Adrenal gland (tissue), 5 donors: ENCODE results near the gene DPH1.

Experiments used
- POLR2A ChIP-seq, 2 donors: fragments of 450-650 bp; IDR thresholded peaks; one replicate each; pipeline ENCODE4 v1.6.1; 2017; ENCODE audit warnings: antibody characterized with exemption in 2 of 2, mild to moderate bottlenecking in 2 of 2, moderate library complexity in 1 of 2
- TF ChIP-seq, protein P1 (sequence below), 6 experiments: fragments of 450-650 bp in 4 of 6; fragments of 200-600 bp in 2 of 6; sonication (generic) in 1 of 6; IDR thresholded peaks; 1 replicate in 5 of 6; 2 replicates in 1 of 6; pipeline versions ENCODE4 v1.5.1 to v1.8.0; 2016 to 2021; ENCODE audit warnings: antibody characterized with exemption in 6 of 6, mild to moderate bottlenecking in 2 of 6, moderate library complexity in 1 of 6
- donor health status: DM: no; HTN: no; CAD: no.

DNA sequence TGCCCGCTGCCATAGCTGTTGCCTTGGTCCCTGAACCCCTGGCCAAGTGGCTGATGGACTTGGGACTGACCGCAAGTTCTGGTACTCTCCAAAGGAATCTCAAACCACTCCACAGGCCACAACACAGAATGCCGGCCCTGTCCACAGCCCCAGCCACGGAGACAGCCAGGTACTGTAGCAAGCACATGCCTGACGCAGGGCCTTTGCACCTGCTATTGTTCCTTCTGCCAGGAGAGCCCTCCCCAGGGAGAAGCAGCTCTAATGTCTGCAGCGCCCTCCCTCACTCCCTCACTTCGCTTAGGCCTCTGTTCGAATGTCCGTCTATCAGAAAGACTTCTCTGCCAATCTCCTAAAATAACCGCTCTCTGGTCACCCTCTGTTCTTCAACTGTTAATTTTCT, 20.2 kb upstream of the DPH1 start:
- TF ChIP-seq POLR2A (IDR thresholded peaks at IDR 0.05), result no peak
- TF ChIP-seq, protein P1, sequence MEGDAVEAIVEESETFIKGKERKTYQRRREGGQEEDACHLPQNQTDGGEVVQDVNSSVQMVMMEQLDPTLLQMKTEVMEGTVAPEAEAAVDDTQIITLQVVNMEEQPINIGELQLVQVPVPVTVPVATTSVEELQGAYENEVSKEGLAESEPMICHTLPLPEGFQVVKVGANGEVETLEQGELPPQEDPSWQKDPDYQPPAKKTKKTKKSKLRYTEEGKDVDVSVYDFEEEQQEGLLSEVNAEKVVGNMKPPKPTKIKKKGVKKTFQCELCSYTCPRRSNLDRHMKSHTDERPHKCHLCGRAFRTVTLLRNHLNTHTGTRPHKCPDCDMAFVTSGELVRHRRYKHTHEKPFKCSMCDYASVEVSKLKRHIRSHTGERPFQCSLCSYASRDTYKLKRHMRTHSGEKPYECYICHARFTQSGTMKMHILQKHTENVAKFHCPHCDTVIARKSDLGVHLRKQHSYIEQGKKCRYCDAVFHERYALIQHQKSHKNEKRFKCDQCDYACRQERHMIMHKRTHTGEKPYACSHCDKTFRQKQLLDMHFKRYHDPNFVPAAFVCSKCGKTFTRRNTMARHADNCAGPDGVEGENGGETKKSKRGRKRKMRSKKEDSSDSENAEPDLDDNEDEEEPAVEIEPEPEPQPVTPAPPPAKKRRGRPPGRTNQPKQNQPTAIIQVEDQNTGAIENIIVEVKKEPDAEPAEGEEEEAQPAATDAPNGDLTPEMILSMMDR (IDR thresholded peaks at IDR 0.05), result no peak
